SK-N-MC (cell line): ENCODE data around the gene ARMH3.

Experiments
- EZH2 ChIP-seq: fragments of 200-600 bp; sonication (generic); IDR thresholded peaks from one replicate; pipeline ENCODE4 v1.6.1; 2017; ENCODE audit warnings: antibody characterized with exemption
- POLR2AphosphoS5 ChIP-seq: IDR thresholded peaks from 2 replicates; pipeline ENCODE4 v1.6.1; 2012; ENCODE audit warnings: mild to moderate bottlenecking, low read depth, low read length, borderline replicate concordance

DNA sequence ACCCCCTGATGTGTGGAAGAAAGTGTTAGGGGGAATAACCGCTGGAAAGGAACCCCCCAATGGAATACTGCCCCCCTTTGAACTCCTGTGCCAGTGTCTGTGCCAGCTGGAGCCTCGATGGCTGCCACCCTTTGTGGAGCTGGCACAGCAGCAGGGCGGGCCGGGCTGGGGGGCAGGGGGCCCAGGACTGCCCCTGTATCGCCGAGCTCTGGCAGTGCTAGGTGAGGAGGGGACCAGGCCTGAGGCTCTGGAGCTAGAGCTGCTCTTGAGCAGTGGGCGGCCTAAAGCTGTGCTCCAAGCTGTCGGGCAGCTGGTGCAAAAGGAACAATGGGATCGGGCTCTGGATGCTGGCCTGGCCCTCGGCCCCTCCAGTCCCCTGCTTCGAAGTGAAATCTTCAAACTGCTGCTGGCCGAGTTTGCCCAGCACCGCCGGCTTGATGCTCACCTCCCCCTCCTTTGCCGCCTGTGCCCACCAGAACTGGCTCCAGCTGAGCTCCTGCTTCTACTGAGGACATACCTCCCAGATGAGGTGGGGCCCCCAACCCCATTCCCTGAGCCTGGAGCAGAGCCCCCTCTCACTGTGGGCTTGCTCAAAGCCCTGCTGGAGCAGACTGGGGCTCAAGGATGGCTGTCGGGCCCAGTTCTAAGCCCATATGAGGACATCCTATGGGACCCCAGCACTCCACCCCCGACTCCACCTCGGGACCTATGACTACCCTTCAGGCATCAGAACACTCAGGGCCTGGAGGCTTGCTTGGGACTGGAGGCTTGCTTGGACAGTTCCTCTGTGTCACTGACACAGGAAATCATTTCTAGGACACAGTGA lies 11.3 kb upstream of the ARMH3 start:
- no peak for TF ChIP-seq EZH2
- TF ChIP-seq POLR2AphosphoS5 = no peak
